Measurements from ENCODE around the gene NF2.

The NF2 gene

DNA sequence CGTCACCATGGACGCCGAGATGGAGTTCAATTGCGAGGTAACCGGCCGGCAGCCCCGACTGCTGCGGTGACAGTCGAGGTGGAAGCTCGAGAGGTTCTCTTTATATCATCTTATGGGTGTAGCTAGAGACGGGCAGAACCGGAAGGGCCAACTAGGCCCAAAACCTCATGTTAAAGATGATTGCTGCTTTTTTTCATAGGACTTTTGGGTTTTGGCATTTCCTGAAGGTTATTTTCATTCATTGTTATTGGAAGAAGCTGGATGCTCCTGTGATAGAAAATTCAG, 585 bp downstream of the NF2 start:
- no peaks in the 10 kb centered on the region for H3K9me3 ChIP-seq
- H3K4me3 ChIP-seq (ENCODE audit: low read depth in 1 of 2, low read length in 1 of 2), result peak overlapping the region; percentile 90 to 100
- TF ChIP-seq, protein P1, sequence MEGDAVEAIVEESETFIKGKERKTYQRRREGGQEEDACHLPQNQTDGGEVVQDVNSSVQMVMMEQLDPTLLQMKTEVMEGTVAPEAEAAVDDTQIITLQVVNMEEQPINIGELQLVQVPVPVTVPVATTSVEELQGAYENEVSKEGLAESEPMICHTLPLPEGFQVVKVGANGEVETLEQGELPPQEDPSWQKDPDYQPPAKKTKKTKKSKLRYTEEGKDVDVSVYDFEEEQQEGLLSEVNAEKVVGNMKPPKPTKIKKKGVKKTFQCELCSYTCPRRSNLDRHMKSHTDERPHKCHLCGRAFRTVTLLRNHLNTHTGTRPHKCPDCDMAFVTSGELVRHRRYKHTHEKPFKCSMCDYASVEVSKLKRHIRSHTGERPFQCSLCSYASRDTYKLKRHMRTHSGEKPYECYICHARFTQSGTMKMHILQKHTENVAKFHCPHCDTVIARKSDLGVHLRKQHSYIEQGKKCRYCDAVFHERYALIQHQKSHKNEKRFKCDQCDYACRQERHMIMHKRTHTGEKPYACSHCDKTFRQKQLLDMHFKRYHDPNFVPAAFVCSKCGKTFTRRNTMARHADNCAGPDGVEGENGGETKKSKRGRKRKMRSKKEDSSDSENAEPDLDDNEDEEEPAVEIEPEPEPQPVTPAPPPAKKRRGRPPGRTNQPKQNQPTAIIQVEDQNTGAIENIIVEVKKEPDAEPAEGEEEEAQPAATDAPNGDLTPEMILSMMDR (IDR thresholded peaks at IDR 0.05), result no peak
- no peaks in the 10 kb centered on the region for H3K36me3 ChIP-seq
- H3K27me3 ChIP-seq, result no peaks in the 10 kb centered on the region
- peak overlapping the region; percentile 89 for H3K27ac ChIP-seq
- H3K4me1 ChIP-seq (ENCODE audit: control insufficient read depth in 1 of 2, insufficient read depth in 1 of 2, low read depth in 1 of 2, low read length in 1 of 2), result peaks cover 12 to 19% of the 10 kb centered on the region in 2 experiments

DNA sequence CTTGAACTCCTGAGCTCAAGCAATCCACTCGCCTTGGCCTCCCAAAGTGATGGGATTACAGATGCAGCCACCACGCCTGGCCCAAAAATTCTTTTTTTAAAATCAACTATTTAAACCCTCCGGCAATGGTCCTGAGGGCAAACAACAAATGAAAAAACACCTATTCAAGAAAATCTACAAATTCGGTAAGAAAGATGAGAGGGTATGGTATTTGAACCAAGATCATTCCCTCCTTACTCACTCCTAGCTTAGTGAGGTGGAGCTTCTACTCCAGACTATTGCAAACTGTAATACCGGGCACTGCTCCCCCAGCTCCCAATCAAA, 2.1 kb downstream of the NF2 start:
- no peaks in the 10 kb centered on the region for H3K36me3 ChIP-seq
- no peaks in the 10 kb centered on the region for H3K27me3 ChIP-seq
- H3K4me3 ChIP-seq (ENCODE audit: low read depth in 1 of 2, low read length in 1 of 2), result no peak overlapping the region
- no peak overlapping the region for H3K27ac ChIP-seq
- no peaks in the 10 kb centered on the region for H3K9me3 ChIP-seq
- TF ChIP-seq, protein P1 (IDR thresholded peaks at IDR 0.05), result no peak
- peaks cover 12 to 19% of the 10 kb centered on the region in 2 experiments for H3K4me1 ChIP-seq (ENCODE audit: control insufficient read depth in 1 of 2, insufficient read depth in 1 of 2, low read depth in 1 of 2, low read length in 1 of 2)

DNA sequence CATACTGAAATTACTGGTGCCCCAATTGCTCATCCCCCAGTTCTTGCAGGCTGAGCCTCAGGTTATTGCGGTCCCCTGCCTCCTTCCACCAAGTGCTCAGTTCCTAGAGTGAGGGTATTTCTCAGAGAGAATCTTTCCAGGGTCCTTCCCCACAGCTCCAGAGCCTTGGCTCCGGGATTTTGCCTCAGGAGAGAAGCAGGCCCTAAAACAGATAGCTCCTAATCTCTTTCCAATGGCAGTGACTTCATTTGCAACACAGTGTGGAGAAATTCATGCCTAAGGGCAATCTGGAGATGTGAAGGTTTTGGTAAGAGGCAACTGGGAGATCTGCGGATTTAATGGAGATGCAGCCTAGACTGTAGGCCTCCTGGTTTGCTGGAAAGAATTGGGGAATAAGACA, 2.9 kb downstream of the NF2 start:
- H3K27ac ChIP-seq, result no peak overlapping the region
- peaks cover 12 to 19% of the 10 kb centered on the region in 2 experiments for H3K4me1 ChIP-seq (ENCODE audit: control insufficient read depth in 1 of 2, insufficient read depth in 1 of 2, low read depth in 1 of 2, low read length in 1 of 2)
- TF ChIP-seq, protein P1 (IDR thresholded peaks at IDR 0.05), result no peak
- H3K27me3 ChIP-seq, result no peaks in the 10 kb centered on the region
- H3K4me3 ChIP-seq (ENCODE audit: low read depth in 1 of 2, low read length in 1 of 2), result no peak overlapping the region
- H3K9me3 ChIP-seq, result no peaks in the 10 kb centered on the region
- no peaks in the 10 kb centered on the region for H3K36me3 ChIP-seq

DNA sequence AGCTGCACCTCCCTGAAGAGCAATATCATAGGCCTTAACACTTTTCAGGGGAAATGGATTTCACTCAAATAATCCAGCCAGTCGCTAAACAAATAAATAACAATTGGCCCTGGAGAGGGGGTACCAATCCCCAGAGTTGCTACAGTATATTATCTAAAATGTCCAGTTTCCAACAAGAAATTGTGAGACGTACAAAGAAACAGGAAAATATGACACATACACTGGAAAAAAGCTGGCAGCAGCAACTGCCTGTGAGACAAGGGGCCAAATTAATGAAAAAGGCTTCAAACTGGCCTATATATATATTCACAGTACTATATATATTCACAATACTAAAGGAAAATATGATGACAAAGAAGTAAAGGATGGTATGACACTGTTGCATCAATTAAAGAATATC, 4.0 kb downstream of the NF2 start:
- Histone ChIP-seq H3K9me3 (no peaks in the 10 kb centered on the region), H3K27ac (no peak overlapping the region), H3K4me3 (ENCODE audit: low read depth in 1 of 2, low read length in 1 of 2) (no peak overlapping the region), H3K36me3 (no peaks in the 10 kb centered on the region), H3K27me3 (no peaks in the 10 kb centered on the region), H3K4me1 (ENCODE audit: control insufficient read depth in 1 of 2, insufficient read depth in 1 of 2, low read depth in 1 of 2, low read length in 1 of 2) (peaks cover 12 to 18% of the 10 kb centered on the region in 2 experiments)
- TF ChIP-seq, protein P1 (IDR thresholded peaks at IDR 0.05), result no peak

DNA sequence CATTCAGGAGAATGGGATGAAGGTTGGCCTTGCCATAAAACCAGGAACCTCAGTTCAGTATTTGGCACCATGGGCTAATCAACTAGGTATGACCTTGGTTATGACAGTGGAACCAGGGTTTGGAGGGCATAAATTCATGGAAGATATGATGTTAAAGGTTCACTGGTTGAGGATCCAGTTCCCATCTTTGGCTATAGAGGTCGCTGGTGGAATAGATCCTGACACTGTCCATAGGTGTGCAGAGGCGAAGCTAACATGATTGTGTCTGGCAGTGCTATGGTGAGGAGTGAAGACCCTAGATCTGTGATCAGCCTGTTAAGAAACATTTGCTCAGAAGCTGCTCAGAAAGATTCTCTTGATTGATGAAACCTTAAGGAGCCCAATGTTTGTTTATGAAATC, 5.7 kb downstream of the NF2 start:
- Histone ChIP-seq H3K9me3 (no peaks in the 10 kb centered on the region), H3K36me3 (no peaks in the 10 kb centered on the region), H3K27ac (no peak overlapping the region), H3K27me3 (no peaks in the 10 kb centered on the region), H3K4me3 (ENCODE audit: low read depth in 1 of 2, low read length in 1 of 2) (no peak overlapping the region), H3K4me1 (ENCODE audit: control insufficient read depth in 1 of 2, insufficient read depth in 1 of 2, low read depth in 1 of 2, low read length in 1 of 2) (peaks cover 8 to 11% of the 10 kb centered on the region in 2 experiments)
- TF ChIP-seq, protein P1 (IDR thresholded peaks at IDR 0.05), result no peak

DNA sequence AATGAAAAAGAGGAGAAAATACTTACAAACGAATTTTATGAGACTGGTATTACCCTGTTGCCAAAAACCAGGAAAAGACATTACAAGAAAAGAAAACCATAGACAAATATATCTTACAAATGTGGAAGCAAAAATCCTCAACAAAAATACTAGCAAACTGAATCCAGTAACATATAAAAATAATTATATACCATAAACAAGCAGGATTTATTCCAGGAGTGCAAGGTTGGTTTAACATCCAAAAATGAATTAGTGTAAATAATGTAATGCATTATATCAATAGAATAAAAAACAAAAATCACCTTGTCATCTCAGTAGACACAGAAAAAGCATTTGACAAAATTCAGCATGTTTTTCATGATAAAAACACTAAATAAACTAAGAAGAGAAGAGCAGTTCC, 7.3 kb downstream of the NF2 start:
- Histone ChIP-seq H3K4me3 (ENCODE audit: low read depth in 1 of 2, low read length in 1 of 2) (no peak overlapping the region), H3K36me3 (no peaks in the 10 kb centered on the region), H3K27me3 (no peaks in the 10 kb centered on the region)

More for the DNA sequence above, 7.3 kb downstream of the NF2 start:
- H3K27ac ChIP-seq, result no peak overlapping the region
- H3K9me3 ChIP-seq, result no peaks in the 10 kb centered on the region
- no peaks in the 10 kb centered on the region for H3K4me1 ChIP-seq (ENCODE audit: control insufficient read depth in 1 of 2, insufficient read depth in 1 of 2, low read depth in 1 of 2, low read length in 1 of 2)
- TF ChIP-seq, protein P1 (IDR thresholded peaks at IDR 0.05), result no peak
